ENCODE measurements around the gene KLHDC1.
A peak's percentile ranks its signal among the peaks of the same experiment; 100 is the strongest.
"Not testable (repeated sequence)": the region's sequence is repeated elsewhere in the genome, so short reads cannot be mapped to it uniquely, and the experiment has no call there.

Gene KLHDC1

GRCh38 chr14:49754570-49755097, 61.7 kb downstream of the KLHDC1 start:
- no peak overlapping the region for H3K27ac Mint-ChIP-seq
- H3K4me1 Mint-ChIP-seq = no peaks in the 10 kb centered on the region
- H3K36me3 Mint-ChIP-seq = no peaks in the 10 kb centered on the region
- H3K9me3 Mint-ChIP-seq = no peaks in the 10 kb centered on the region
- CTCF ChIA-PET = no interaction called here
- no peak overlapping the region for H3K4me3 Mint-ChIP-seq
- DNase-seq = no peak
- no peaks in the 10 kb centered on the region for H3K27me3 Mint-ChIP-seq

DNA sequence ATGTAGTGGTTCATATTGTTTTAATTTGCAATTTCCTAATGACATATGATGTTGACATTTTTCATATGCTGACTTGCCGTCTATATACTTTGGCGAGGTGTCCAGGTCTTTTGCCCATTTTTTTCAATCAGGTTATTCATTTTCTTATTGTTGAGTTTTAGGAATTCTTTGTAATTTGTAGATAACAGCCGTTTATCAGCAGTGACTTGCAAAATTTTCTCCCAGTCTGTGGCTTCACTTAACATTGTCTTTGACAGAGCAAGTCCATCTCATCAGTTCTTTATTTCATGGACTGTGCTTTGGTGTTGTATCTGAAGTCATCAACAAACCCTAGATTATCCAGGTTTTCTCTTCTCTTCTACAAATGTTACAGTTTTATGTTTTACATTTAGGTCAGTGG, 62.5 kb downstream of the KLHDC1 start:
- Mint-ChIP-seq H3K36me3 (no peaks in the 10 kb centered on the region), H3K4me1 (no peaks in the 10 kb centered on the region), H3K27me3 (no peaks in the 10 kb centered on the region)

GRCh38 chr14:49761839-49762551, 69.1 kb downstream of the KLHDC1 start:
- no peak for DNase-seq
- peaks cover 6% of the 10 kb centered on the region for H3K4me1 Mint-ChIP-seq
- H3K9me3 Mint-ChIP-seq = no peaks in the 10 kb centered on the region
- CTCF ChIA-PET = no interaction called here
- no peak overlapping the region for H3K27ac Mint-ChIP-seq
- no peak overlapping the region for H3K4me3 Mint-ChIP-seq
- no peaks in the 10 kb centered on the region for H3K36me3 Mint-ChIP-seq
- H3K27me3 Mint-ChIP-seq = no peaks in the 10 kb centered on the region

More for the DNA sequence above, 62.5 kb downstream of the KLHDC1 start:
- no peaks in the 10 kb centered on the region for H3K9me3 Mint-ChIP-seq
- H3K4me3 Mint-ChIP-seq = no peak overlapping the region
- no peak for DNase-seq
- no peak overlapping the region for H3K27ac Mint-ChIP-seq
- CTCF ChIA-PET = no interaction called here

DNA sequence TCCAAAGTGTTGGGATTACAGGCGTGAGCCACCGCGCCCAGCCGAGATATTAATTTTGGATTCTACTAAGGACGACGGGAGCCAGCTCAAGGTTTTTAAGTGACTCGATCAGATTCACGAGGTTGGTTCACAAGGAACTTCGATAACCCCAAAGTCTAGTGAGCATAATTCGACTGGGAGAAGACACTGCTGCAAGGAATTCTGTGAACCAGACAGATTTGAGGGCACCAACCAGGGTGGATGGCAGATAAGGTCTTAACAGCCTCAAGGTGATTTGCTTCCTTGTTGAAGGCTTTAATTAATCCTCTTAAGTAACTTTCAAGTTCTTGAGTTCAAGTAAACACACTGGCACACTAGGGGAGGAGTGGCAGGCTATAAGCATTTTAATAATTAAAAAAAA, 73.9 kb downstream of the KLHDC1 start:
- H3K27me3 Mint-ChIP-seq = no peaks in the 10 kb centered on the region
- CTCF ChIA-PET = interaction anchor here (0.7 to 2.8 kb wide), 7 partner anchors 75 to 145 kb away, joined by 3 to 15 read pairs (median 3); partner anchors contain the start of genes DNAAF2 and POLE2
- peak overlapping the region; percentile 100 for H3K27ac Mint-ChIP-seq
- no peaks in the 10 kb centered on the region for H3K9me3 Mint-ChIP-seq
- H3K36me3 Mint-ChIP-seq = peaks cover 5% of the 10 kb centered on the region
- peaks cover 36% of the 10 kb centered on the region for H3K4me1 Mint-ChIP-seq
- DNase-seq = no peak
- peak overlapping the region; percentile 98 for H3K4me3 Mint-ChIP-seq

GRCh38 chr14:49767270-49767570, 74.3 kb downstream of the KLHDC1 start:
- Mint-ChIP-seq H3K9me3 (no peaks in the 10 kb centered on the region), H3K4me3 (peak overlapping the region; percentile 98), H3K4me1 (peaks cover 36% of the 10 kb centered on the region), H3K36me3 (peaks cover 5% of the 10 kb centered on the region), H3K27me3 (no peaks in the 10 kb centered on the region), H3K27ac (peak overlapping the region; percentile 100)
- CTCF ChIA-PET = interaction anchor here (0.7 to 2.8 kb wide), 8 partner anchors 75 to 146 kb away, joined by 3 to 15 read pairs (median 3); partner anchors contain the start of genes DNAAF2 and POLE2
- DNase-seq = no peak

DNA sequence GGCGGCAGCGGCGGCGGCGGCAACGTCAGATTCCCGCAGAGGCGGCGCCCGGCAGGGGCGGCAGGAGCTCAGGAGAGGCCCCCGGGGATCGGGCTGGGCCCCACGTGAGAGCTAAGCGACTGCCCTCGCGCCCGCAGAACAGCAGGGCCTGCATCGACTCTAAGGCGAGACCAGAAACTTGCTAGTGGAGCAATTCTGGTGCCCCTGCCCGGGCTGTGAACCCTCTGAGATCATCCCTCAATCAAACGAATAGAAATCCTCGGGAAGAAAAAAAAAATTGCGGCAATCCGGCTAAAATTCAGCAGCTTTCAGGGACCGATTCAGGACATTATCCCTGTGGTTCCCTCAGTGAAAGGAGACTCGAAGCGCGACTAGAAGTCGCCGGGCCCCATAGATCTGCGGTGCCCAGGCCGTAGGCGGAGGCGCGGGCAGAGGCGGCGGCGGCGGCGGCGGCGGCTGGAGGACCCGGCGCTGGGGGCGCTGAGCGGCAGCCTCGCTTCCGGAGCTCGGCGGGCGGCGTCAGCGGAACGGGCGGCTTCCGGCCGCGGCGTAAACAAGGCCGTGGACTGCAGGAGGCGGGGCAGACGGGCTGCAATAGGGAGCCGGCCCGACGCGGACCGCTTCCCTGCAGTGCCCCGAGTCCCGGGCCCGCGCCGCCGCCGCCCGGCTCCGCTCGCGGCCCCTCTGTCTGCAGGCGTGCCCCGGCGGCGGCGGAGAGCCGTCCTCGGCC, 74.8 kb downstream of the KLHDC1 start, which contains the start of gene KLHDC2:
KLHDC2 (plus strand) TSS at position 583 of the 730 bp plus-strand sequence. CDS start 316 bp downstream, outside the sequence.
- Mint-ChIP-seq H3K9me3 (no peaks in the 10 kb centered on the region), H3K27ac (peak within 1 kb of the TSS; percentile 100), H3K4me3 (peak within 1 kb of the TSS; percentile 98), H3K27me3 (no peaks in the 10 kb centered on the region), H3K4me1 (peaks cover 36% of the 10 kb centered on the region), H3K36me3 (peaks cover 7% of the 10 kb centered on the region)
- DNase-seq = peak; percentile 92
- CTCF ChIA-PET = interaction anchor here (0.7 to 2.8 kb wide), 8 partner anchors 75 to 146 kb away, joined by 3 to 15 read pairs (median 3); partner anchors contain the start of genes DNAAF2 and POLE2

GRCh38 chr14:49768301-49769121, 75.6 kb downstream of the KLHDC1 start:
- Mint-ChIP-seq H3K27me3 (no peaks in the 10 kb centered on the region), H3K36me3 (peaks cover 7% of the 10 kb centered on the region), H3K9me3 (no peaks in the 10 kb centered on the region), H3K4me1 (peaks cover 36% of the 10 kb centered on the region), H3K4me3 (peak overlapping the region; percentile 98), H3K27ac (peak overlapping the region; percentile 100)
- peak; percentile 81 for DNase-seq
- CTCF ChIA-PET = interaction anchor here (0.9 to 2.8 kb wide), 6 partner anchors 9 to 134 kb away, joined by 3 to 15 read pairs (median 4); partner anchors contain the start of genes DNAAF2, NEMF and POLE2

- H3K36me3 Mint-ChIP-seq = peaks cover 9% of the 10 kb centered on the region
- CTCF ChIA-PET = interaction anchor here (0.7 to 2.8 kb wide), 5 partner anchors 8 to 135 kb away, joined by 3 to 15 read pairs (median 4); partner anchors contain the start of genes DNAAF2 and NEMF
- H3K4me3 Mint-ChIP-seq = peak overlapping the region; percentile 98
- no peak for DNase-seq
- no peaks in the 10 kb centered on the region for H3K9me3 Mint-ChIP-seq
- no peaks in the 10 kb centered on the region for H3K27me3 Mint-ChIP-seq
- peak overlapping the region; percentile 100 for H3K27ac Mint-ChIP-seq
- peaks cover 36% of the 10 kb centered on the region for H3K4me1 Mint-ChIP-seq
Measured at GRCh38 chr14:49769171-49769570, 76.3 kb downstream of the KLHDC1 start.

GRCh38 chr14:49769581-49770211, 76.8 kb downstream of the KLHDC1 start:
- CTCF ChIA-PET = interaction anchor here (0.7 to 2.8 kb wide), 6 partner anchors 8 to 135 kb away, joined by 3 to 15 read pairs (median 4); partner anchors contain the start of genes DNAAF2 and NEMF
- Mint-ChIP-seq H3K9me3 (no peaks in the 10 kb centered on the region), H3K27me3 (no peaks in the 10 kb centered on the region), H3K36me3 (peaks cover 15% of the 10 kb centered on the region), H3K4me3 (peak overlapping the region; percentile 98), H3K27ac (peak overlapping the region; percentile 100), H3K4me1 (peaks cover 37% of the 10 kb centered on the region)
- no peak for DNase-seq

- peak overlapping the region; percentile 38 for H3K27ac Mint-ChIP-seq
- no peaks in the 10 kb centered on the region for H3K27me3 Mint-ChIP-seq
- CTCF ChIA-PET = interaction anchor here (0.7 to 2.4 kb wide), 4 partner anchors 23 to 91 kb away, joined by 3 to 7 read pairs (median 4); partner anchors contain the start of gene NEMF
- DNase-seq = no peak
- H3K9me3 Mint-ChIP-seq = no peaks in the 10 kb centered on the region
- peak overlapping the region; percentile 50 for H3K4me3 Mint-ChIP-seq
- peaks cover 21% of the 10 kb centered on the region for H3K36me3 Mint-ChIP-seq
- peaks cover 39% of the 10 kb centered on the region for H3K4me1 Mint-ChIP-seq
Measured at GRCh38 chr14:49770212-49770817, 77.4 kb downstream of the KLHDC1 start.

GRCh38 chr14:49771691-49772090, 78.8 kb downstream of the KLHDC1 start:
- CTCF ChIA-PET, DNase-seq, H3K4me3 Mint-ChIP-seq, H3K9me3 Mint-ChIP-seq, H3K27me3 Mint-ChIP-seq, H3K27ac Mint-ChIP-seq: not testable (repeated sequence)
- Mint-ChIP-seq H3K4me1 (peaks cover 35% of the 10 kb centered on the region), H3K36me3 (peaks cover 25% of the 10 kb centered on the region)

GRCh38 chr14:49774106-49774505, 81.2 kb downstream of the KLHDC1 start:
- Mint-ChIP-seq H3K36me3 (peaks cover 38% of the 10 kb centered on the region), H3K4me1 (peaks cover 24% of the 10 kb centered on the region), H3K4me3 (no peak overlapping the region), H3K9me3 (no peaks in the 10 kb centered on the region), H3K27ac (no peak overlapping the region), H3K27me3 (no peaks in the 10 kb centered on the region)
- CTCF ChIA-PET = no interaction called here
- no peak for DNase-seq

- H3K36me3 Mint-ChIP-seq = peaks cover 61% of the 10 kb centered on the region
- H3K27ac Mint-ChIP-seq = no peak overlapping the region
- peaks cover 3% of the 10 kb centered on the region for H3K4me1 Mint-ChIP-seq
- no peaks in the 10 kb centered on the region for H3K27me3 Mint-ChIP-seq
- H3K4me3 Mint-ChIP-seq = no peak overlapping the region
- no peaks in the 10 kb centered on the region for H3K9me3 Mint-ChIP-seq
- CTCF ChIA-PET = no interaction called here
- DNase-seq = no peak
Measured at GRCh38 chr14:49778421-49778820, 85.5 kb downstream of the KLHDC1 start.
